NCI-H2196 (cell line): Measurements from ENCODE around the gene NAXD.
A peak's percentile ranks its signal among the peaks of the same experiment; 100 is the strongest.
"Not testable (repeated sequence)": the region's sequence is repeated elsewhere in the genome, so short reads cannot be mapped to it uniquely, and the experiment has no call there.

Source experiments
- DNase-seq: peaks from one replicate; lab custom pipeline; 2025; ENCODE audit not compliant: unreplicated experiment; lab: John Stamatoyannopoulos, UW

NAXD gene

GRCh38 chr13:110615322-110616102, at the start of gene NAXD:
Gene NAXD (plus strand): TSS chr13:110615545. CDS start chr13:110615602, 57 bp downstream.
- peak; percentile 74 for DNase-seq

- no peak for DNase-seq
These were observed 49.2 kb upstream of the NAXD start for GRCh38 chr13:110566171-110566570.

GRCh38 chr13:110568612-110569011, 46.7 kb upstream of the NAXD start:
- no peak for DNase-seq

- DNase-seq = not testable (repeated sequence)
These were observed 45.4 kb upstream of the NAXD start for GRCh38 chr13:110569962-110570361.

GRCh38 chr13:110570886-110571285, 44.5 kb upstream of the NAXD start:
- no peak for DNase-seq

GRCh38 chr13:110571896-110572777, 43.2 kb upstream of the NAXD start:
- DNase-seq = no peak

GRCh38 chr13:110572778-110573118, 42.6 kb upstream of the NAXD start:
- no peak for DNase-seq

- DNase-seq = no peak
These were observed 41.2 kb upstream of the NAXD start for GRCh38 chr13:110574161-110574560.

- peak; percentile 40 for DNase-seq
These were observed 39.8 kb upstream of the NAXD start for GRCh38 chr13:110575322-110576069.

- DNase-seq = no peak
These were observed 39.3 kb upstream of the NAXD start for GRCh38 chr13:110576070-110576394.

GRCh38 chr13:110576736-110577476, 38.4 kb upstream of the NAXD start:
- no peak for DNase-seq

- no peak for DNase-seq
These were observed 37.0 kb upstream of the NAXD start for GRCh38 chr13:110578363-110578762.

GRCh38 chr13:110580800-110581199, 34.5 kb upstream of the NAXD start:
- no peak for DNase-seq

GRCh38 chr13:110581506-110582185, 33.7 kb upstream of the NAXD start:
- no peak for DNase-seq

- DNase-seq = no peak
These were observed 32.9 kb upstream of the NAXD start for GRCh38 chr13:110582421-110582954.

- DNase-seq = no peak
These were observed 32.0 kb upstream of the NAXD start for GRCh38 chr13:110583178-110583865.

- no peak for DNase-seq
These were observed 25.5 kb upstream of the NAXD start for GRCh38 chr13:110589793-110590390.

GRCh38 chr13:110590577-110590976, 24.8 kb upstream of the NAXD start:
- DNase-seq = no peak

GRCh38 chr13:110592665-110593064, 22.7 kb upstream of the NAXD start:
- DNase-seq = no peak
